Natural killer cell (primary cell): Measurements from ENCODE around the gene FBXL16. TPM values are rescaled to one million over a fixed set of nuclear protein-coding genes. Genes with fewer than 3 reads are reported as not detected.
A peak's percentile ranks its signal among the peaks of the same experiment; 100 is the strongest.

Experiments used
- ATAC-seq, 3 donors: fragments of 150-1000 bp in 2 of 3; fragments of 200-7000 bp in 1 of 3; cut with Tn5 transposase; 1 replicate in 1 of 3; 2 replicates in 2 of 3; pipeline ENCODE4 v1.10.0; 2021; ENCODE audit warnings: mild to moderate bottlenecking in 2 of 3, moderate library complexity in 2 of 3
- DNase-seq, 2 donors: peaks; one replicate each; pipeline versions ENCODE4 v3.0.0 to v3.0.0-alpha.2; 2013 to 2021; ENCODE audit warnings: mixed read lengths in 1 of 2
- H3K27ac ChIP-seq: one replicate; pipeline ENCODE4 v1.5.1; 2013; ENCODE audit warnings: mild to moderate bottlenecking, low read length
- H3K27me3 ChIP-seq: one replicate; pipeline ENCODE4 v1.6.1; 2013; ENCODE audit warnings: low read length; ENCODE audit not compliant: control insufficient read depth, insufficient read depth
- H3K36me3 ChIP-seq: one replicate; pipeline ENCODE4 v1.6.1; 2013; ENCODE audit warnings: low read length; ENCODE audit not compliant: control insufficient read depth, insufficient read depth
- H3K4me1 ChIP-seq: one replicate; pipeline ENCODE4 v1.6.1; 2013; ENCODE audit warnings: low read length; ENCODE audit not compliant: control insufficient read depth, insufficient read depth
- H3K4me3 ChIP-seq: one replicate; pipeline ENCODE4 v1.5.1; 2013; ENCODE audit warnings: low read length
- H3K9me3 ChIP-seq: one replicate; pipeline ENCODE4 v1.6.1; 2013; ENCODE audit warnings: low read length; ENCODE audit not compliant: control insufficient read depth, insufficient read depth
- H3K27ac Mint-ChIP-seq, 2 donors: one replicate each; pipeline ENCODE4 v1.8.0; 2022; ENCODE audit warnings: mild to moderate bottlenecking in 2 of 2, mixed read lengths in 2 of 2, moderate library complexity in 1 of 2
- H3K27me3 Mint-ChIP-seq, 2 donors: one replicate each; pipeline ENCODE4 v1.8.0; 2022; ENCODE audit warnings: low read depth in 2 of 2, mixed read lengths in 2 of 2
- H3K36me3 Mint-ChIP-seq: one replicate; pipeline ENCODE4 v1.8.0; 2022; ENCODE audit warnings: mixed read lengths
- H3K4me1 Mint-ChIP-seq, 2 donors: one replicate each; pipeline ENCODE4 v1.8.0; 2022; ENCODE audit warnings: mixed read lengths in 2 of 2
- H3K4me3 Mint-ChIP-seq: one replicate; pipeline ENCODE4 v1.8.0; 2022; ENCODE audit warnings: mild to moderate bottlenecking, moderate library complexity, mixed read lengths
- H3K9me3 Mint-ChIP-seq, 2 donors: one replicate each; pipeline ENCODE4 v1.8.0; 2022; ENCODE audit warnings: mixed read lengths in 2 of 2
- CTCF ChIP-seq: fragments of 200-600 bp; IDR thresholded peaks from one replicate; pipeline ENCODE4 v1.8.0; 2022; ENCODE audit warnings: antibody characterized with exemption
- WGBS: methylation state at CpG from one replicate; pipeline ENCODE4 v1.1.7; 2013; ENCODE audit warnings: missing lambda C conversion rate; ENCODE audit not compliant: insufficient coverage; 5-methylcytosine and 5-hydroxymethylcytosine counted together
- intact Hi-C: fragments of 100-400 bp; cut with micrococcal nuclease; formaldehyde crosslinking; loops from one replicate; pipeline ENCODE4 v1.14.2; 2022
- total RNA-seq, 4 donors: library from RNA; stranded (reverse); fragments of 120-200 nt in 1 of 4; gene quantifications; one replicate each; pipeline versions ENCODE4 v1.2.3 to v1.2.4, GENCODE V29; 2013 to 2022

FBXL16 gene
- total RNA-seq, 3 donors from 2014 or later (not counting 1 experiment from before 2014, with no cell fraction given) = 0.48 to 0.79 TPM; not detected in 1

GRCh38 chr16:646679-647172, 58.9 kb downstream of the FBXL16 start:
- H3K36me3 ChIP-seq = no peaks in the 10 kb centered on the region
- peaks cover 35% of the 10 kb centered on the region for H3K4me1 ChIP-seq
- H3K4me3 ChIP-seq = no peak overlapping the region
- WGBS = 94% methylated on average over 22 of the region's 22 CpGs
- ATAC-seq (no peak), DNase-seq (no peak)
- no peaks in the 10 kb centered on the region for H3K27me3 ChIP-seq
- TF ChIP-seq CTCF = no peak
- intact Hi-C loops = no loop called here
- Mint-ChIP-seq H3K4me3 (no peak overlapping the region), H3K27me3 (no peaks in the 10 kb centered on the region), H3K4me1 (peaks cover 0 to 17% of the 10 kb centered on the region in 2 donors), H3K27ac (no peak overlapping the region), H3K36me3 (no peaks in the 10 kb centered on the region), H3K9me3 (no peaks in the 10 kb centered on the region)
- no peak overlapping the region for H3K27ac ChIP-seq
- H3K9me3 ChIP-seq = no peaks in the 10 kb centered on the region

GRCh38 chr16:645852-646678, 59.5 kb downstream of the FBXL16 start:
- peaks cover 40% of the 10 kb centered on the region for H3K4me1 ChIP-seq
- ATAC-seq = no peak

GRCh38 chr16:644556-644955, 61.0 kb downstream of the FBXL16 start:
- H3K4me1 Mint-ChIP-seq = peaks cover 0 to 18% of the 10 kb centered on the region in 2 donors
- ATAC-seq = no peak
- no peaks in the 10 kb centered on the region for H3K27me3 ChIP-seq
- WGBS = 96% methylated on average over 12 of the region's 12 CpGs
- H3K36me3 ChIP-seq = no peaks in the 10 kb centered on the region
- no peaks in the 10 kb centered on the region for H3K36me3 Mint-ChIP-seq
- intact Hi-C loops = no loop called here
- no peak for TF ChIP-seq CTCF
- no peak for DNase-seq
- no peaks in the 10 kb centered on the region for H3K9me3 ChIP-seq
- no peak overlapping the region for H3K4me3 ChIP-seq
- no peaks in the 10 kb centered on the region for H3K9me3 Mint-ChIP-seq
- no peak overlapping the region for H3K27ac ChIP-seq
- peak overlapping the region; percentile 8 for H3K4me3 Mint-ChIP-seq
- peaks cover 38% of the 10 kb centered on the region for H3K4me1 ChIP-seq
- no peaks in the 10 kb centered on the region for H3K27me3 Mint-ChIP-seq
- no peak overlapping the region for H3K27ac Mint-ChIP-seq

More at GRCh38 chr16:645852-646678, 59.5 kb downstream of the FBXL16 start:
- Mint-ChIP-seq H3K4me1 (peaks cover 0 to 17% of the 10 kb centered on the region in 2 donors), H3K36me3 (no peaks in the 10 kb centered on the region), H3K9me3 (no peaks in the 10 kb centered on the region), H3K27ac (no peak overlapping the region), H3K27me3 (no peaks in the 10 kb centered on the region), H3K4me3 (no peak overlapping the region)
- intact Hi-C loops = no loop called here
- H3K4me3 ChIP-seq = no peak overlapping the region
- H3K27me3 ChIP-seq = no peaks in the 10 kb centered on the region
- DNase-seq = no peak
- no peaks in the 10 kb centered on the region for H3K9me3 ChIP-seq
- H3K27ac ChIP-seq = no peak overlapping the region
- 94% methylated on average over 32 of the region's 32 CpGs for WGBS
- no peaks in the 10 kb centered on the region for H3K36me3 ChIP-seq
- TF ChIP-seq CTCF = no peak
